Activated T-cell treated with anti-CD3 and anti-CD28 coated beads, Interleukin-2, amount 50 U/mL, for 4 hours (primary cell): ENCODE measurements around the gene ALDH4A1. TPM values are rescaled to one million over a fixed set of nuclear protein-coding genes. Genes with fewer than 3 reads are reported as not detected.

Source experiments
- ATAC-seq, 2 donors: fragments of 200-7000 bp; cut with Tn5 transposase; one replicate each; pipeline ENCODE4 v1.10.0; 2021
- DNase-seq: peaks from one replicate; pipeline ENCODE4 v3.0.0-alpha.2; 2020
- H3K27me3 Mint-ChIP-seq: one replicate; pipeline ENCODE4 v1.8.0; 2021; ENCODE audit warnings: low read depth, mixed read lengths
- H3K36me3 Mint-ChIP-seq: one replicate; pipeline ENCODE4 v1.8.0; 2022; ENCODE audit warnings: mixed read lengths; ENCODE audit not compliant: insufficient read depth
- H3K4me1 Mint-ChIP-seq: one replicate; pipeline ENCODE4 v1.8.0; 2021; ENCODE audit warnings: low read depth, mixed read lengths
- H3K4me3 Mint-ChIP-seq: one replicate; pipeline ENCODE4 v1.8.0; 2021; ENCODE audit warnings: mild to moderate bottlenecking, moderate library complexity, mixed read lengths
- H3K9me3 Mint-ChIP-seq: one replicate; pipeline ENCODE4 v1.8.0; 2021; ENCODE audit warnings: mixed read lengths
- total RNA-seq, 3 donors: library from RNA; stranded (reverse); gene quantifications; one replicate each; pipeline ENCODE4 v1.2.1, GENCODE V29; 2021

The ALDH4A1 gene, protein sequence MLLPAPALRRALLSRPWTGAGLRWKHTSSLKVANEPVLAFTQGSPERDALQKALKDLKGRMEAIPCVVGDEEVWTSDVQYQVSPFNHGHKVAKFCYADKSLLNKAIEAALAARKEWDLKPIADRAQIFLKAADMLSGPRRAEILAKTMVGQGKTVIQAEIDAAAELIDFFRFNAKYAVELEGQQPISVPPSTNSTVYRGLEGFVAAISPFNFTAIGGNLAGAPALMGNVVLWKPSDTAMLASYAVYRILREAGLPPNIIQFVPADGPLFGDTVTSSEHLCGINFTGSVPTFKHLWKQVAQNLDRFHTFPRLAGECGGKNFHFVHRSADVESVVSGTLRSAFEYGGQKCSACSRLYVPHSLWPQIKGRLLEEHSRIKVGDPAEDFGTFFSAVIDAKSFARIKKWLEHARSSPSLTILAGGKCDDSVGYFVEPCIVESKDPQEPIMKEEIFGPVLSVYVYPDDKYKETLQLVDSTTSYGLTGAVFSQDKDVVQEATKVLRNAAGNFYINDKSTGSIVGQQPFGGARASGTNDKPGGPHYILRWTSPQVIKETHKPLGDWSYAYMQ
- total RNA-seq, result 1 to 10 TPM; 4.2 to 4.6 (median 4.4) TPM

- peak; percentile 98 for ATAC-seq
- DNase-seq, result peak; percentile 87
- H3K4me3 Mint-ChIP-seq, result peak within 1 kb of the TSS; percentile 90
- peaks cover 3% of the 10 kb centered on the region for H3K36me3 Mint-ChIP-seq
- no peaks in the 10 kb centered on the region for H3K27me3 Mint-ChIP-seq
- H3K9me3 Mint-ChIP-seq, result no peaks in the 10 kb centered on the region
- peaks cover 20% of the 10 kb centered on the region for H3K4me1 Mint-ChIP-seq
Measured at GRCh38 chr1:18902523-18903290, at the start of gene ALDH4A1. TSS of gene ALDH4A1 (minus strand) at chr1:18902555. CDS start at chr1:18902523, 32 bp downstream.

- H3K27me3 Mint-ChIP-seq, result no peaks in the 10 kb centered on the region
- H3K4me3 Mint-ChIP-seq, result peak overlapping the region; percentile 81
- H3K4me1 Mint-ChIP-seq, result peaks cover 83% of the 10 kb centered on the region
- ATAC-seq, result peak; percentile 45 to 53
- H3K9me3 Mint-ChIP-seq, result no peaks in the 10 kb centered on the region
- peak; percentile 50 for DNase-seq
- peaks cover 2% of the 10 kb centered on the region for H3K36me3 Mint-ChIP-seq
Measured at GRCh38 chr1:18951818-18952391, 49.5 kb upstream of the ALDH4A1 start.

GRCh38 chr1:18951416-18951815 lies 49.1 kb upstream of the ALDH4A1 start:
- Mint-ChIP-seq H3K27me3 (no peaks in the 10 kb centered on the region), H3K36me3 (peaks cover 2% of the 10 kb centered on the region), H3K4me1 (peaks cover 87% of the 10 kb centered on the region), H3K9me3 (no peaks in the 10 kb centered on the region), H3K4me3 (peak overlapping the region; percentile 81)
- DNase-seq (no peak), ATAC-seq (no peak)

DNA sequence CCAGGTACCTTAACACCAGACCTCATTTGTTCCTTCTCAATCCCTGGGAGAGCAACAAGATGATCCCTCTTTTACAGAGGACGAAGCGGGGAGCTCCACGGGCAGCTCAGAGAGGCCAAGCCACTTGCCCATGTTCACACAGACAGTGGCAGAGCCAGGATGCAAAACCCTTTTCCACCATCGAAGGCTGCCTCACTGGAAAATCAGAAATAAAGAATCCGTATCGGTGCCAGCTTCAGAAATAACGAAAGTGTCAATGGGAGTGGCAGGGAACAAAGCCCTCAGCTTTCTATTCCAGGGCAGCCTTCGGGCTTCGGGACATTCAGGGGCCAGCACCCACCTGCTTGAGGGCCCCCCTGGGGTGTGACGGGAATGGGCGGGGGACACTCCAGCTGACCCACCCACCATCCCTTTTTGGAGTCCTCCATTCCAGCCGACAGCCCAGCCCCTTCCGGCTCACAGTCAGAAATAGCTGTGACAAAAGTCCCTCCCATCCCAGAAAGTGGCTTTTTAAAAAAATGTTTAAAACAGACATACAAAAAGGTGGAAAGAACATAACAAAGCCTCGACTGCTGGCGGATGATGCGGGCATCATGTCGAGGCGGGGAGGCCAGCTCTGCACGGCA lies 48.2 kb upstream of the ALDH4A1 start:
- Mint-ChIP-seq H3K27me3 (no peaks in the 10 kb centered on the region), H3K4me3 (peak overlapping the region; percentile 81), H3K4me1 (peaks cover 93% of the 10 kb centered on the region), H3K9me3 (no peaks in the 10 kb centered on the region), H3K36me3 (peaks cover 2% of the 10 kb centered on the region)
- ATAC-seq (no peak), DNase-seq (no peak)

- Mint-ChIP-seq H3K4me1 (peaks cover 96% of the 10 kb centered on the region), H3K4me3 (peak overlapping the region; percentile 81), H3K36me3 (peaks cover 2% of the 10 kb centered on the region), H3K9me3 (no peaks in the 10 kb centered on the region), H3K27me3 (no peaks in the 10 kb centered on the region)
- ATAC-seq (no peak), DNase-seq (no peak)
Measured at GRCh38 chr1:18949686-18950400, 47.5 kb upstream of the ALDH4A1 start.

DNA sequence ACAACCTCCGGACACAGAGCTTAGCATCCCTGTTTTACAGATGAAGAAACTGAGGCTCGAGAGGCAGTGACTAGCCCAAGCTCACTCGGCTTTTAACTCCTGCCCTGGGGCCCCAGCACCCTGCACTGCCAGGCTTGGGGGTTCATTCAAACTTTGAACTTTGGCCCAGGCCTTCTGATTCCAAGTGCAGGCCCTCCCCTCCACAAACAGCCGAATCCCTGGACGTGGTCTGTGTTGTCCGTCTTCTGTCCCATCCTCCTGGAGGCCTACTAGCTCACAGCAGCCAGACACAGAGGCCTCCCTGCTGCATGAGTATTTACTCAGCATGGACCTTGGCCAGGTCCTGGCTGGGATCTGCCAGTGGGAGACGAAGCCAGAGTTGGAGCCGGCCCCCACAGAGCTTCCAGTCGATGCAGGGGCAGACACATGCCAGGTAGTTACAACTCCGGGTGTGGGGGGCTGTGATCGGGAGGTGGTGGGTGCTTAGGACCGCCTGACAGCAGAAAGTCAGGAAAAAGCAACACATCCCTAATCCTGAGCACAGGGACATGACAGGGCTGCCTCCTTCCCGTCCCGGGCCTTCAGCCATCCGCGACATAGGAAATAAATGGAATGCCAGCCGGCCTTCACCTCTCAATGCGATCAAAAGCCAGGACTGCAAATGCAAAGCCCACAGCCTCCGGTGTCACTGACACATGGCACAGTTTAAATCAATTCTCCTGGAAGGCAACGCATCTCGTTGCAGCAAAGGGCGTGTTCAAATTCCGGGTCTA lies 46.7 kb upstream of the ALDH4A1 start:
- DNase-seq (no peak), ATAC-seq (no peak)
- Mint-ChIP-seq H3K9me3 (no peaks in the 10 kb centered on the region), H3K27me3 (no peaks in the 10 kb centered on the region), H3K4me1 (peaks cover 96% of the 10 kb centered on the region), H3K4me3 (peak overlapping the region; percentile 81), H3K36me3 (peaks cover 3% of the 10 kb centered on the region)

GRCh38 chr1:18948048-18948912 lies 45.9 kb upstream of the ALDH4A1 start:
- peaks cover 7% of the 10 kb centered on the region for H3K36me3 Mint-ChIP-seq
- no peaks in the 10 kb centered on the region for H3K27me3 Mint-ChIP-seq
- DNase-seq, result peak; percentile 55
- peaks cover 96% of the 10 kb centered on the region for H3K4me1 Mint-ChIP-seq
- peak overlapping the region; percentile 81 for H3K4me3 Mint-ChIP-seq
- peak; percentile 6 to 7 for ATAC-seq
- no peaks in the 10 kb centered on the region for H3K9me3 Mint-ChIP-seq

GRCh38 chr1:18947570-18947969 lies 45.2 kb upstream of the ALDH4A1 start:
- Mint-ChIP-seq H3K36me3 (peaks cover 6% of the 10 kb centered on the region), H3K4me3 (peak overlapping the region; percentile 81), H3K4me1 (peaks cover 91% of the 10 kb centered on the region), H3K27me3 (no peaks in the 10 kb centered on the region), H3K9me3 (no peaks in the 10 kb centered on the region)
- ATAC-seq (no peak), DNase-seq (no peak)

DNA sequence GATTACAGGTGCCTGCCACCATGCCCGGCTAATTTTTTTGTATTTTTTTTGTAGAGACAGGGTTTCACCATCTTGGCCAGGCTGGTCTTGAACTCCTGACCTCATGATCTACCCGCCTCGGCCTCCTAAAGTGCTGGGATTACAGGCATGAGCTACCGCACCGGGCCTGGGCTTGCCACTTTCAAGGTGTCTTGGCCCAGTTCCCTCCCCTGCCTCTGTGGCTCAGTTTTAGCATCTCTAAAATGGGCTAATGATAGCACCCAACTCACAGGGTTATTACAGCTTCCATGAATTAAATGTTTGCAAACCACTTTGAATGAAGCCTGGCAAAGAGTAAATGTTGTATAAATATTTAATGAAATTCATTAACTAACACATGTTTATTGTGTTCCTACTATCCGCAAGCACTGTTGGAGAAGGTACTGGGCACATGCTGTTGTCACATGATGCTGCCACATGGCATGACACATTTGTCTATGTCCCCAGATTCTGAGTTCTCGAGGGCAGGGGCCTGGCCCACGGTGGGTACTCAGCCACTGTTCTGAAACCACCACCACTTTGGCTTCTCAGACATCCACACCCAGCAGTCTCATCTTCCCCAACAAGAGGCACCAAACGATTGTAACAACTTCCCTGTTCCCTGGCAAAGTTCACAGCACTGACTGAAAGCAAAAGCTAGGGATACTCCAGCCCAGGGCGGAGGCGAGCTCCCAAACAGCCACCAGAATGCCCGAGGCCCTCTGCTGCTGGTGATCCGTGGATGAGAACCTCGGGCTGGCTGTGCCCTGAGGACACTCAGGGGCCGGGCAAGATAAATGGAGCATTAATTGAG lies 44.4 kb upstream of the ALDH4A1 start:
- Mint-ChIP-seq H3K4me3 (peak overlapping the region; percentile 33), H3K9me3 (no peaks in the 10 kb centered on the region), H3K27me3 (no peaks in the 10 kb centered on the region), H3K36me3 (peaks cover 7% of the 10 kb centered on the region), H3K4me1 (peaks cover 90% of the 10 kb centered on the region)
- DNase-seq (no peak), ATAC-seq (no peak)

DNA sequence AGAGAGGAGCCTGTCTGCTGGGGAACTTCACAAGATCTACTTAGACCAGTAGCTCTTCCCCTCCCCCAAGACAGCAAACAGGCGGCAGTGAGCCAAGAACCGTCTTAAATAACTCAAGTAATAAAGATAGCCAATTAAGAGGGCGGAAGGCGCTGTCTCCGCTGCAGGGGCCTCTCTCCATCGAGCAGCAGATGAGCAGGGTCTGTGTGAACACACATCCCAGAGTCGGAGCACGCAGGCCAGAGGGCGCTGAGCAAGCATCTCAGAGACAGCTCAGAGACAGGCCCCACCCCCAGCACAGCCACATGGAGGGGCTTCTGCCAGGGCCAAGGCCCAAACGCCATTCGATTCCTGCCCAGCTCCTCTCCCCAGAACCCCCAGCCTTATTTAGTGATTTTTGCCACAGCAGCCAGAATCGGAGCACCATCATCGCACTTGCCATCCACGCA lies 43.1 kb upstream of the ALDH4A1 start:
- ATAC-seq, result no peak
- Mint-ChIP-seq H3K4me3 (no peak overlapping the region), H3K27me3 (no peaks in the 10 kb centered on the region), H3K36me3 (peaks cover 7% of the 10 kb centered on the region), H3K9me3 (no peaks in the 10 kb centered on the region), H3K4me1 (peaks cover 90% of the 10 kb centered on the region)
- DNase-seq, result no peak

GRCh38 chr1:18944810-18945209 lies 42.5 kb upstream of the ALDH4A1 start:
- no peaks in the 10 kb centered on the region for H3K27me3 Mint-ChIP-seq
- DNase-seq (no peak), ATAC-seq (no peak)
- H3K36me3 Mint-ChIP-seq, result peaks cover 7% of the 10 kb centered on the region
- H3K4me3 Mint-ChIP-seq, result peak overlapping the region; percentile 3
- H3K9me3 Mint-ChIP-seq, result no peaks in the 10 kb centered on the region
- peaks cover 90% of the 10 kb centered on the region for H3K4me1 Mint-ChIP-seq
